NB4 (cell line): ENCODE data around the gene INSIG2.

ENCODE experiments used
- CTCF ChIP-seq: IDR thresholded peaks from one replicate; pipeline ENCODE4 v1.5.1; 2012; ENCODE audit warnings: low read depth, low read length
- MAX ChIP-seq: IDR thresholded peaks from 2 replicates; pipeline ENCODE4 v1.6.1; 2011; ENCODE audit warnings: low read depth, low read length
- MYC ChIP-seq: IDR thresholded peaks from 2 replicates; pipeline ENCODE4 v1.6.1; 2011; ENCODE audit warnings: low read depth, low read length
- POLR2A ChIP-seq: IDR thresholded peaks from 2 replicates; pipeline ENCODE4 v1.6.1; 2011; ENCODE audit warnings: mild to moderate bottlenecking; ENCODE audit not compliant: insufficient read length; ENCODE audit errors: extremely low read depth

DNA sequence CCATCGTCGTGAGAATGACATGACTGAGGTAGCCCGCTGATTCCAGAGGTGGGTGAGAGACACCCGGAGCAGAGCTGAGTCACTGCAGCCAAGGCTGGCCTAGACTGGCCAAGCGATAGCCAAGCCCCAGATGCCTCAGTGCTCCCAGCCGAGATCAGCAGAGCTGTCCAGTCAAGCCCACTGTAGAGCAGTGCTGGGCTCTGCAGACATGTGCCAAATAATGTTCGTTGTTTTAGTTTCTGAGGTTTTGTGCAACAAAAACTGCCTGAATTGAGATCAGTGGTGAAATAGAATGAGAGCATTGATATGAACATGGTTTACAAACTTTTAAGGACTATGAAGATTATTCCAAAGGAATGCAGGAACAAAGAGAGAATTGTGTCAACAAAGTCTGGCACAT is 42.1 kb downstream of the INSIG2 start:
- no peak for TF ChIP-seq CTCF
- no peak for TF ChIP-seq POLR2A
- TF ChIP-seq MAX, result no peak
- TF ChIP-seq MYC, result no peak
